Measurements from ENCODE around the gene SNCB. TPM values are rescaled to one million over a fixed set of nuclear protein-coding genes. Genes with fewer than 3 reads are reported as not detected.

The SNCB gene
- total and polyA plus RNA-seq, 2 of the 13 experiments (the other 11 are each of a cell fraction or from before 2014, with no cell fraction given), result not detected

DNA sequence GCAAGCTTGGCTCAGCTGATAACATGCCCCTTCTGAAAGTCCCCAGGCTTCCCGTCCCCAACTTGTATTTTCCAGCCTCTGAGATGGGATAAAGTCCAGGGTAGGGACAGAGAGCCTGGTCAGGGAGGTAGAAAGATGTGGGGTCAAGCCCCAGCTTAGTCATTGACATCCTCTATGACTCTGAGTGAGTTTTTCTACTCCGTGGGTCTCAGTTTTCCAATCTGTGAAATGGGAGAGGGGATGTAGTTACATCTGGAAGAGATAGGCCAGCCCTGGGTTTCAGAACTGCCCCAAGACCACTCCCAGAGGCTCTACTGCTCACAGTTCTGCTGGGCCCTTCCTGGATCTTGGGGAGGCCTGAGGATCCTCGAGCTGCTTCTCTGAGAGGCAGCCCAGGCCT is 23.5 kb downstream of the SNCB start:
- FAIRE-seq (no peak), DNase-seq (ENCODE audit: low spot score) (no peak), ATAC-seq (no peak)
- H2AFZ ChIP-seq (ENCODE audit: low read length), result no peak overlapping the region
- no TSS peak for BruUV-seq (replicated peaks)
- TF ChIP-seq ZNF629 (CRISPR knock-in tag; conservative IDR thresholded peaks at IDR 0.05) (peak; percentile 87), ETV6 (CRISPR knock-in tag; conservative IDR thresholded peaks at IDR 0.05) (no peak)
- in situ Hi-C loops (cut with HindIII; ENCODE audit: extremely low pct_ligation_motif_present, low pct_unique_long_range_greater_than_20kb) (no loop called here), intact Hi-C loops (cut with micrococcal nuclease; ENCODE audit: unreplicated experiment) (no loop called here)
- H3K9ac ChIP-seq (ENCODE audit: insufficient read depth, low read depth, low read length), result no peak overlapping the region
- ChIA-PET CTCF (ENCODE audit: low intra/inter-chr PET ratio, low total read pairs) (no interaction called here), POLR2A (interaction anchor here (1.5 kb wide), 1 partner anchor 40 kb away, joined by 3 read pairs; the partner anchor contains the start of gene TSPAN17)
- H3K4me2 ChIP-seq (ENCODE audit: low read depth, low read length), result no peak overlapping the region
- no peaks in the 10 kb centered on the region for H4K20me1 ChIP-seq (ENCODE audit: insufficient read depth, low read length)
- H3K27ac ChIP-seq (ENCODE audit: extremely low read length, insufficient read depth, low read length), result no peak overlapping the region
- H3K79me2 ChIP-seq (ENCODE audit: insufficient read depth, low read length), result no peaks in the 10 kb centered on the region
- peaks cover 25% of the 10 kb centered on the region for H3K4me1 ChIP-seq (ENCODE audit: insufficient read depth, low read length)
- 71% methylated on average over 3 of the region's 3 CpGs for WGBS (ENCODE audit: low lambda C conversion rate)
- H3K27me3 ChIP-seq (ENCODE audit: control insufficient read depth in 1 of 2, insufficient read depth in 2 of 2, low read length in 2 of 2), result no peaks in the 10 kb centered on the region
- no peaks in the 10 kb centered on the region for H3K36me3 ChIP-seq (replicated peaks in 1 of 2; ENCODE audit: control insufficient read depth in 1 of 2, insufficient read depth in 2 of 2, low read length in 2 of 2)
- no peaks in the 10 kb centered on the region for H3K9me3 ChIP-seq (ENCODE audit: low read length)
- no peak overlapping the region for H3K4me3 ChIP-seq (replicated peaks in 1 of 3; ENCODE audit: insufficient read depth in 1 of 3, low read depth in 2 of 3, low read length in 3 of 3)

DNA sequence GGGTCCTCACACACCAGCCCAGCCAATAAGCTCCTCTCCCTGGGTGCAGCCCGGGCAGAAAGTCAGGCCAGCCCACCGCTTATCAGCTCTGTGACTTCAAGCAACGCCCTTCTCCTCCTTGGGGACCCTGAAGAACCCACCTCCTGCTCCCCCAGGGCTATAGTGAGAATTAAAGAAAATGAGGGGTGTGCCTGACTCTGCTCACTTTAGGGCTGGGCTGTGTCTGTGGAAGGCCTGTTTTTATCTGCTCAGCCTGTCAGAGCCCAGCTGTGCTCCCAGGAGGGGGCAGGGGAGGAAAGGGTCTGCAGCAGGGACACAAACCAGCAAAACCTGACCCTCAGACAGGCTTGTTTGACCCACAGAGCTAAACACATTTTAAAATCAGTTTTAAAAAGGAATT is 24.3 kb downstream of the SNCB start:
- Histone ChIP-seq H3K4me3 (replicated peaks in 1 of 3; ENCODE audit: insufficient read depth in 1 of 3, low read depth in 2 of 3, low read length in 3 of 3) (no peak overlapping the region), H3K9me3 (ENCODE audit: low read length) (no peaks in the 10 kb centered on the region), H3K4me1 (ENCODE audit: insufficient read depth, low read length) (peaks cover 25% of the 10 kb centered on the region), H3K79me2 (ENCODE audit: insufficient read depth, low read length) (no peaks in the 10 kb centered on the region), H3K27me3 (ENCODE audit: control insufficient read depth in 1 of 2, insufficient read depth in 2 of 2, low read length in 2 of 2) (no peaks in the 10 kb centered on the region), H3K36me3 (replicated peaks in 1 of 2; ENCODE audit: control insufficient read depth in 1 of 2, insufficient read depth in 2 of 2, low read length in 2 of 2) (no peaks in the 10 kb centered on the region), H3K27ac (ENCODE audit: extremely low read length, insufficient read depth, low read length) (no peak overlapping the region), H3K4me2 (ENCODE audit: low read depth, low read length) (no peak overlapping the region), H2AFZ (ENCODE audit: low read length) (no peak overlapping the region), H3K9ac (ENCODE audit: insufficient read depth, low read depth, low read length) (no peak overlapping the region), H4K20me1 (ENCODE audit: insufficient read depth, low read length) (0 out of 2 replicates have a peak, but pooled peaks cover 4% of the 10 kb centered on the region)
- ChIA-PET POLR2A (interaction anchor here (0.6 to 1.5 kb wide), 2 partner anchors 8 to 41 kb away, joined by 3 to 4 read pairs; partner anchors contain the start of gene TSPAN17), CTCF (ENCODE audit: low intra/inter-chr PET ratio, low total read pairs) (no interaction called here)
- intact Hi-C loops (cut with micrococcal nuclease; ENCODE audit: unreplicated experiment), result no loop called here
- ATAC-seq, result no peak
- no TSS peak for BruUV-seq (replicated peaks)
- no peak for DNase-seq (ENCODE audit: low spot score)
- no peak for FAIRE-seq
- in situ Hi-C loops (cut with HindIII; ENCODE audit: extremely low pct_ligation_motif_present, low pct_unique_long_range_greater_than_20kb), result no loop called here
- 100% methylated on average over 1 of the region's 3 CpGs for WGBS (ENCODE audit: low lambda C conversion rate)
- TF ChIP-seq, protein P1, sequence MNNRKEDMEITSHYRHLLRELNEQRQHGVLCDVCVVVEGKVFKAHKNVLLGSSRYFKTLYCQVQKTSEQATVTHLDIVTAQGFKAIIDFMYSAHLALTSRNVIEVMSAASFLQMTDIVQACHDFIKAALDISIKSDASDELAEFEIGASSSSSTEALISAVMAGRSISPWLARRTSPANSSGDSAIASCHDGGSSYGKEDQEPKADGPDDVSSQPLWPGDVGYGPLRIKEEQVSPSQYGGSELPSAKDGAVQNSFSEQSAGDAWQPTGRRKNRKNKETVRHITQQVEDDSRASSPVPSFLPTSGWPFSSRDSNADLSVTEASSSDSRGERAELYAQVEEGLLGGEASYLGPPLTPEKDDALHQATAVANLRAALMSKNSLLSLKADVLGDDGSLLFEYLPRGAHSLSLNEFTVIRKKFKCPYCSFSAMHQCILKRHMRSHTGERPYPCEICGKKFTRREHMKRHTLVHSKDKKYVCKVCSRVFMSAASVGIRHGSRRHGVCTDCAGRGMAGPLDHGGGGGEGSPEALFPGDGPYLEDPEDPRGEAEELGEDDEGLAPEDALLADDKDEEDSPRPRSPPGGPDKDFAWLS (CRISPR knock-in tag; IDR thresholded peaks at IDR 0.05; ENCODE audit: borderline replicate concordance), result no peak
- TF ChIP-seq, protein P2, sequence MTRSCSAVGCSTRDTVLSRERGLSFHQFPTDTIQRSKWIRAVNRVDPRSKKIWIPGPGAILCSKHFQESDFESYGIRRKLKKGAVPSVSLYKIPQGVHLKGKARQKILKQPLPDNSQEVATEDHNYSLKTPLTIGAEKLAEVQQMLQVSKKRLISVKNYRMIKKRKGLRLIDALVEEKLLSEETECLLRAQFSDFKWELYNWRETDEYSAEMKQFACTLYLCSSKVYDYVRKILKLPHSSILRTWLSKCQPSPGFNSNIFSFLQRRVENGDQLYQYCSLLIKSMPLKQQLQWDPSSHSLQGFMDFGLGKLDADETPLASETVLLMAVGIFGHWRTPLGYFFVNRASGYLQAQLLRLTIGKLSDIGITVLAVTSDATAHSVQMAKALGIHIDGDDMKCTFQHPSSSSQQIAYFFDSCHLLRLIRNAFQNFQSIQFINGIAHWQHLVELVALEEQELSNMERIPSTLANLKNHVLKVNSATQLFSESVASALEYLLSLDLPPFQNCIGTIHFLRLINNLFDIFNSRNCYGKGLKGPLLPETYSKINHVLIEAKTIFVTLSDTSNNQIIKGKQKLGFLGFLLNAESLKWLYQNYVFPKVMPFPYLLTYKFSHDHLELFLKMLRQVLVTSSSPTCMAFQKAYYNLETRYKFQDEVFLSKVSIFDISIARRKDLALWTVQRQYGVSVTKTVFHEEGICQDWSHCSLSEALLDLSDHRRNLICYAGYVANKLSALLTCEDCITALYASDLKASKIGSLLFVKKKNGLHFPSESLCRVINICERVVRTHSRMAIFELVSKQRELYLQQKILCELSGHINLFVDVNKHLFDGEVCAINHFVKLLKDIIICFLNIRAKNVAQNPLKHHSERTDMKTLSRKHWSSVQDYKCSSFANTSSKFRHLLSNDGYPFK (CRISPR knock-in tag; IDR thresholded peaks at IDR 0.05; ENCODE audit: borderline replicate concordance), result no peak
- TF ChIP-seq, protein P3, sequence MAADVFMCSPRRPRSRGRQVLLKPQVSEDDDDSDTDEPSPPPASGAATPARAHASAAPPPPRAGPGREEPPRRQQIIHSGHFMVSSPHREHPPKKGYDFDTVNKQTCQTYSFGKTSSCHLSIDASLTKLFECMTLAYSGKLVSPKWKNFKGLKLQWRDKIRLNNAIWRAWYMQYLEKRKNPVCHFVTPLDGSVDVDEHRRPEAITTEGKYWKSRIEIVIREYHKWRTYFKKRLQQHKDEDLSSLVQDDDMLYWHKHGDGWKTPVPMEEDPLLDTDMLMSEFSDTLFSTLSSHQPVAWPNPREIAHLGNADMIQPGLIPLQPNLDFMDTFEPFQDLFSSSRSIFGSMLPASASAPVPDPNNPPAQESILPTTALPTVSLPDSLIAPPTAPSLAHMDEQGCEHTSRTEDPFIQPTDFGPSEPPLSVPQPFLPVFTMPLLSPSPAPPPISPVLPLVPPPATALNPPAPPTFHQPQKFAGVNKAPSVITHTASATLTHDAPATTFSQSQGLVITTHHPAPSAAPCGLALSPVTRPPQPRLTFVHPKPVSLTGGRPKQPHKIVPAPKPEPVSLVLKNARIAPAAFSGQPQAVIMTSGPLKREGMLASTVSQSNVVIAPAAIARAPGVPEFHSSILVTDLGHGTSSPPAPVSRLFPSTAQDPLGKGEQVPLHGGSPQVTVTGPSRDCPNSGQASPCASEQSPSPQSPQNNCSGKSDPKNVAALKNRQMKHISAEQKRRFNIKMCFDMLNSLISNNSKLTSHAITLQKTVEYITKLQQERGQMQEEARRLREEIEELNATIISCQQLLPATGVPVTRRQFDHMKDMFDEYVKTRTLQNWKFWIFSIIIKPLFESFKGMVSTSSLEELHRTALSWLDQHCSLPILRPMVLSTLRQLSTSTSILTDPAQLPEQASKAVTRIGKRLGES (CRISPR knock-in tag; IDR thresholded peaks at IDR 0.05; ENCODE audit: borderline replicate concordance), result no peak
- no peak for TF ChIP-seq KAT7 (CRISPR knock-in tag; IDR thresholded peaks at IDR 0.05; ENCODE audit: borderline replicate concordance)
- no peak for TF ChIP-seq CBX1 (IDR thresholded peaks at IDR 0.05; ENCODE audit: low read depth)
- TF ChIP-seq KMT2A (CRISPR knock-in tag; IDR thresholded peaks at IDR 0.05), result no peak
- no peak for TF ChIP-seq SMAD3 (CRISPR knock-in tag; IDR thresholded peaks at IDR 0.05)
- TF ChIP-seq KAT2B (IDR thresholded peaks at IDR 0.05; ENCODE audit: borderline replicate concordance, low read depth, low read length), result no peak
- TF ChIP-seq, protein P4, sequence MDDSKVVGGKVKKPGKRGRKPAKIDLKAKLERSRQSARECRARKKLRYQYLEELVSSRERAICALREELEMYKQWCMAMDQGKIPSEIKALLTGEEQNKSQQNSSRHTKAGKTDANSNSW (CRISPR knock-in tag; IDR thresholded peaks at IDR 0.05; ENCODE audit: borderline replicate concordance), result no peak
